HEK293T (cell line): ENCODE results near the gene WDR93.
"Not testable (repeated sequence)": the region's sequence is repeated elsewhere in the genome, so short reads cannot be mapped to it uniquely, and the experiment has no call there.

ENCODE experiments used
- CTCF ChIA-PET: fragments of 350-600 bp; formaldehyde crosslinking; extraction: SDS; loops from one replicate; lab custom pipeline; 2021; ENCODE audit warnings: antibody characterized with exemption, inconsistent platforms; lab: Yijun Ruan, JAX
- POLR2A ChIA-PET: fragments of 350-600 bp; formaldehyde crosslinking; extraction: SDS; loops from one replicate; lab custom pipeline; 2020; ENCODE audit warnings: antibody characterized with exemption, inconsistent platforms; lab: Yijun Ruan, JAX
- DNase-seq: peaks from one replicate; pipeline ENCODE4 v3.0.0; 2012; ENCODE audit warnings: mixed read lengths; ENCODE audit errors: extremely low spot score
- ARNT ChIP-seq: fragments of 450-650 bp; IDR thresholded peaks from 2 replicates; pipeline ENCODE4 v1.6.1; 2017; ENCODE audit warnings: mild to moderate bottlenecking
- BHLHE40 ChIP-seq: fragments of 450-650 bp; IDR thresholded peaks from 2 replicates; pipeline ENCODE4 v1.6.1; 2016; ENCODE audit warnings: mild to moderate bottlenecking, moderate library complexity, borderline replicate concordance
- CTBP1 ChIP-seq: fragments of 450-650 bp; IDR thresholded peaks from 2 replicates; pipeline ENCODE4 v1.6.1; 2016; ENCODE audit warnings: borderline replicate concordance
- ELF4 ChIP-seq: fragments of 450-650 bp; IDR thresholded peaks from 2 replicates; pipeline ENCODE4 v1.6.1; 2017; ENCODE audit warnings: antibody characterized with exemption
- FOXA1 ChIP-seq: fragments of 450-650 bp; IDR thresholded peaks from 2 replicates; pipeline ENCODE4 v1.6.1; 2016; ENCODE audit warnings: mild to moderate bottlenecking
- FOXK2 ChIP-seq: fragments of 450-650 bp; IDR thresholded peaks from 2 replicates; pipeline ENCODE4 v1.6.1; 2016; ENCODE audit warnings: mild to moderate bottlenecking
- FOXM1 ChIP-seq: fragments of 450-650 bp; IDR thresholded peaks from 2 replicates; pipeline ENCODE4 v1.6.1; 2017; ENCODE audit warnings: mild to moderate bottlenecking, borderline replicate concordance
- HDGF ChIP-seq: fragments of 450-650 bp; IDR thresholded peaks from 2 replicates; pipeline ENCODE4 v1.6.1; 2017; ENCODE audit warnings: antibody characterized with exemption, borderline replicate concordance
- L3MBTL2 ChIP-seq: fragments of 450-650 bp; conservative IDR thresholded peaks from 2 replicates; pipeline ENCODE4 v1.6.1; 2016; ENCODE audit warnings: mild to moderate bottlenecking
- LEF1 ChIP-seq: fragments of 450-650 bp; IDR thresholded peaks from 2 replicates; pipeline ENCODE4 v1.6.1; 2017; ENCODE audit warnings: mild to moderate bottlenecking, borderline replicate concordance
- NFRKB ChIP-seq: fragments of 450-650 bp; IDR thresholded peaks from 2 replicates; pipeline ENCODE4 v1.6.1; 2016; ENCODE audit warnings: mild to moderate bottlenecking, moderate library complexity
- SP1 ChIP-seq: fragments of 450-650 bp; IDR thresholded peaks from 2 replicates; pipeline ENCODE4 v1.6.1; 2017
- SUZ12 ChIP-seq: fragments of 450-650 bp; IDR thresholded peaks from 2 replicates; pipeline ENCODE4 v1.6.1; 2016; ENCODE audit warnings: mild to moderate bottlenecking
- TARDBP ChIP-seq: fragments of 450-650 bp; IDR thresholded peaks from 2 replicates; pipeline ENCODE4 v1.6.1; 2016
- ZNF384 ChIP-seq: fragments of 450-650 bp; IDR thresholded peaks from 2 replicates; pipeline ENCODE4 v1.6.1; 2016
- TF ChIP-seq, protein P1 (sequence below): fragments of 450-650 bp; IDR thresholded peaks from 2 replicates; pipeline ENCODE4 v1.6.1; 2016

WDR93 gene

DNA sequence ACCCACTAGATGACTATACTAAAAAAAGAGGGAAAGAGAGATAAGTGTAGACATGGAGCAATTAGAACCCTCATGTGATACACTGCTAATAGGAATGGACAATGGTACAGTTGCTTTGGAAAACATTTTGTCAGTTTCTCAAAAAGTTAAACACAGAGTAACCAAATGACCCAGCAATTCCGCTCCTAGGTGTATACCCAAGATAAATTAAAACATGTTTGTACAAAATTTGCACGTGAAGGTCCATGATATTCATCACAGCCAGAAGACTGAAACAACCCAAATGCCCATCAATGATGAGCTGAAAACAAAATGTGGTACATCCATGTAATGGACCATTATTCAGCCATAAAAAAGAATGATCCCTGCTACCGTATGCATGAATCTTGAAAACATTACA is 97.3 kb downstream of the WDR93 start:
- no peak for DNase-seq
- ChIA-PET POLR2A (no interaction called here), CTCF (no interaction called here)
- no peak for TF ChIP-seq FOXM1
- no peak for TF ChIP-seq CTBP1
- TF ChIP-seq, protein P1, sequence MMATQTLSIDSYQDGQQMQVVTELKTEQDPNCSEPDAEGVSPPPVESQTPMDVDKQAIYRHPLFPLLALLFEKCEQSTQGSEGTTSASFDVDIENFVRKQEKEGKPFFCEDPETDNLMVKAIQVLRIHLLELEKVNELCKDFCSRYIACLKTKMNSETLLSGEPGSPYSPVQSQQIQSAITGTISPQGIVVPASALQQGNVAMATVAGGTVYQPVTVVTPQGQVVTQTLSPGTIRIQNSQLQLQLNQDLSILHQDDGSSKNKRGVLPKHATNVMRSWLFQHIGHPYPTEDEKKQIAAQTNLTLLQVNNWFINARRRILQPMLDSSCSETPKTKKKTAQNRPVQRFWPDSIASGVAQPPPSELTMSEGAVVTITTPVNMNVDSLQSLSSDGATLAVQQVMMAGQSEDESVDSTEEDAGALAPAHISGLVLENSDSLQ = no peak
- no peak for TF ChIP-seq FOXK2
- no peak for TF ChIP-seq TARDBP
- TF ChIP-seq L3MBTL2 = no peak
- TF ChIP-seq ARNT = no peak
- TF ChIP-seq SUZ12 = no peak

DNA sequence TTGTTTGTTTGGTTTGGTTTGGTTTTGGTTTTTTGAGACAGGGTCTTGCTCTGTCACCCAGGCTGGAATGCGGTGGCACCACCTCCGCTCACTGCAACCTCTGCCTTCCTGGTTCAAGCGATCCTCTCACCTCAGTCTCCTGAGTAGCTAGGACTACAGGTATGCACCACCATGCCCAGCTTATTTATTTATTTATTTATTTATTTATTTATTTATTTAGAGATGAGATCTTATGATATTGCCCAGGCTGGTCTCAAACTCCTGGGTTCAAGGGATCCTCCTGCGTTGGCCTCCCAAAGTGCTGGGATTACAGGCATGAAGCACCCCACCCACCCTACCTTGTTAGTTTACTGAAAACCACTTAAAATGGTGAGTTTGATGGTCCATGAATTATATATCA is 98.0 kb downstream of the WDR93 start:
- POLR2A ChIA-PET, CTCF ChIA-PET, DNase-seq: not testable (repeated sequence)

DNA sequence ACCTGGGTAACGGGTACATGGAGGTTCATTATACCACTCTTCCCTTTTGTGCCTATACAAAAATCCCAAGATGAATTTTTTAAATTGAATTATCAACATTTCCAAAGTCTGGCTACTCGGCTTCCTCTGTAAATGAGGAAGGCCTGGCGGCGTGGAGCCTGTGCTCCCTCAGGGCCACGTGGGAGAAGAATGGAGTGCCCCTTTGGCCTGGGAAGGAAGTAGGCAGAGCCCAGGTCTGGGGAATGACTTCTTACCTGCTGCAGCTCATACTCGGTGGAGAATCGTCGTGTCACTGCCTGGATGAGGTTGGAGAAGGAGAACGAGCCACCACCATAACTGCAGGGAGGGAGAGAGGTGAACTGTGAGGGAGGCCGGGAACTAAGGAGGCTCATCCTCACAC is 99.6 kb downstream of the WDR93 start:
- DNase-seq = no peak
- ChIA-PET POLR2A (no interaction called here), CTCF (interaction anchor here (1.3 kb wide), 1 partner anchor 29 kb away, joined by 3 read pairs; no protein-coding TSS in a partner anchor)
- TF ChIP-seq SUZ12 = no peak
- TF ChIP-seq NFRKB = no peak
- no peak for TF ChIP-seq FOXA1
- no peak for TF ChIP-seq FOXM1
- no peak for TF ChIP-seq FOXK2
- TF ChIP-seq LEF1 = no peak
- no peak for TF ChIP-seq BHLHE40
- no peak for TF ChIP-seq ELF4
- no peak for TF ChIP-seq SP1

DNA sequence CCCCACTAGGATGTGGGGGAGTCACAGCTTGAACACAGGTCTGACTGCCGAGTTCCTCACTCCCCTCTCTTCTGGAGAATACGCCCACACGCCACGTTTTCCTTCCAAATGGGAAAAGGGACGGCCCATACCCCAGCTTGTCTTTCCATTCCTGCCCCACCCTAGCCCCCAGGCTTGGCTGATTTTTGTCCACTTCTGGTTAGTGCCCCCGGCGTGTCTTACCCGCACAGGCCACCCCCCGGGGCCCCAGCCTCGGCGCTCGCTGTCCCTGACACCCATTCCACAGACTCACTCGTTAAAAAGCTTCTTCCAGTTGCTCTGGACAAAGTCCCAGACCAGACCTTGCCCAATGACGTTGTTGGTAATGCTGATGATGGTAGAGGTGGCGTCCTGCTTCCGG is 100.0 kb downstream of the WDR93 start:
- DNase-seq = no peak
- TF ChIP-seq FOXM1 (no peak), LEF1 (no peak), NFRKB (no peak), SUZ12 (no peak), ELF4 (no peak), FOXA1 (no peak), TARDBP (no peak), CTBP1 (no peak), BHLHE40 (no peak), HDGF (no peak), L3MBTL2 (no peak), ZNF384 (no peak), FOXK2 (no peak), ARNT (no peak), SP1 (no peak)
- TF ChIP-seq, protein P1 = no peak
- ChIA-PET POLR2A (no interaction called here), CTCF (interaction anchor here (1.3 kb wide), 1 partner anchor 29 kb away, joined by 3 read pairs; no protein-coding TSS in a partner anchor)

DNA sequence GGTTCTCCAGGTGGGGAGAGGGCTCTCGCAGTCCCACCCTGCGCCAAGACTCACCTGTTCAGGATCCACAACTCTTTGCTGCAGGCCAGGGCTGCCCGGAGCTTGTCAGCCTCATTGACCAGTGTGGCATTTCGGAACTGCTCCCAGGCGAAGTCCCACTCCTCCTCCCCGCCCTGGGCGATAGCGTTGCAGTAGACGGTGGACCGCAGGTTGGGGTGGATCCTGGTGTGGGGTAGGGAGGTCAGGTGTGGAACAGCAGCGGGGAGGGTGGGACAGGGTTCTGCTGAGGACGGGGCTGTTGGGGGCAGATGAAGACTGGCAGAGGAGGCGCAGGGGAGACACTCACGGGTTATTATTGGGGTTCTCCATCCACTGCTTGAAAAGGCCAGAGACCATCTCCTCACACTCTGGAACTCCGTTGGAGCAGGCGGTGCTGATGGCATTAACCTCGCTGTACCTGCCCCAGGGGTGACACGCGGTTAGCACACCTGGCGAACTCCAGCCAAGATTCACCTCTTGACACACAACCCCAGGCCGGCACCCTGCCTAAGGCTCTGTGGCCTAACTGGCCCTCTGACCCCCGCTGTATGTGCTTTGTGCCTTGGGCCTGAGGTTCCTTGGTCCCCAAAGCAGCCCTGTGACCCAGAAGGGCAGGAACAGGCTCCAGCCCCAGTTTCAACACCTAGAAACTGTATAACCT is 101.6 kb downstream of the WDR93 start:
- DNase-seq = no peak
- ChIA-PET POLR2A (no interaction called here), CTCF (no interaction called here)
- TF ChIP-seq ZNF384 = no peak
- no peak for TF ChIP-seq L3MBTL2
- no peak for TF ChIP-seq SUZ12
- TF ChIP-seq FOXM1 = no peak
- no peak for TF ChIP-seq ELF4
- TF ChIP-seq CTBP1 = no peak
- no peak for TF ChIP-seq LEF1
- TF ChIP-seq TARDBP = no peak
